ENCODE measurements around the gene DCAF10.

Gene DCAF10

DNA sequence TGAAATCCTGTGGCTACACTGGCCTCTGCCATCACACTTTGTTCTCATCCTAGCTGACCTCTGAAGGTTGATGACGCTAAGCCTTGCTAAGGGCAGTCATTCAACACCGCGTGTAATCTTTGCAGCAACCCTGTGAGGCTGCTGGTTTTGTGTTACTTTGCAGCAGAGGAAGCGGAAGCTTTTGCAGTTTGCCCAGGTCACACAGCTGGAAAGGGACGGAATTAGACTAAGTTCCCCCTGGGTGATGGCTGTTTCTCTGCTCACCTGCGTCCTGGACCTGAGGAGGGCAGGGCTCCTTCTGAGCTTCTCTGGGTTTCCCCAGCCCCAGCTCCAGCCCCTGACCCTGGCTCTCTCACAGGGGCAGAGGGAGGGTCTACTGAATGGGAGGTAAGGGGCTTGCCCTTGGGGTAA lies 110.7 kb downstream of the DCAF10 start:
- no peak for DNase-seq

DNA sequence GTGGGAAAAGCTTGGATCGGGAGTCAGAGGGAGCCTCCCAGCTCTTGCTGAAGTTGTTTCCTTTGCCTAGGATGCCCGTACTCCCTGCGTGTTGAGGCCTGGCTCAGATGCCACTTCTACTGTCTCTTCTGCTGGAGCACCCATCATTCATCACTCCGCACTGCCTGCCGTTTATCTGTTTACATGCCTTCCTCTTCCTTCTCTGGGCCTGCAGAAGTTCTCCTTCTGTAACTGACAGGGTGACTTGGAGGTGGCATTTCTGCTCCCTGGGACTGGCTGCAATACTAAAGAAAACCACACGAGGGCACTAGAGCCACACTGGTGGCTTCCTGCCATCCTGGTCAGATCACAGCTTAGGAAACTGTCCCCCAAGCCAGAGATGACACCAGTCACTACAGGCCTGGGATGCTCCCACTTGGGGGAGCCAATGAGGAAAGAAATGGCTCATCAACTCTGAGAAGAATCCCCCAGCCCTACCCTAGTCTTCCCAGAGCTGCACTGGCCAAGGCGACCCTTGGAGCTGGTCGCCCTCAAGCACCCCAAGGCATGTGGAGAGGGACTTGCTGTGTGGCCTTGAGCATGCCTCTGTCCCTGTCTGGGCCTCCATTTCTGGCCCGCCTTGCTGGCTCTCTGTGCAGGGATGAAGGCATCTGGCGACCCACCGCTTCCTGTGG lies 113.0 kb downstream of the DCAF10 start:
- peak; percentile 72 for DNase-seq

DNA sequence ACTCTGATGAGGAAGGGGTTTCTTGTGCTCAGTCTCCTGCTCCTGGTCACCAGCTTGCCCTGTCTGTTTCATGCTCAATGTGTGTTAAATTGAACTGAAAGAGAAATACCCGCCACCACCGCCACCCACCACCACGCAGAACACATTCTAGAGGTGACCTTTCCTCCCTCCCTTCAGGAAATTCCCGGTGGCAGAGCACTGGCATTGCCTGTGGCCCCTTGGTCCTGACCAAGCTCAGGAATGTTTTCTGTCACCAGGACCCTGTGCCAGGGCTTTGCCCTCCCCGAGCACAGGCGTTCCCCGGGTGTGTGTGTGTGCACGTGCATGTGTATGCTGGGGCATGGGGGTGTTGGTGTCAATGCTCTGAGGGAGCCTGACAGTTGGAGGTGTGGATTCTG lies 113.6 kb downstream of the DCAF10 start:
- no peak for DNase-seq

DNA sequence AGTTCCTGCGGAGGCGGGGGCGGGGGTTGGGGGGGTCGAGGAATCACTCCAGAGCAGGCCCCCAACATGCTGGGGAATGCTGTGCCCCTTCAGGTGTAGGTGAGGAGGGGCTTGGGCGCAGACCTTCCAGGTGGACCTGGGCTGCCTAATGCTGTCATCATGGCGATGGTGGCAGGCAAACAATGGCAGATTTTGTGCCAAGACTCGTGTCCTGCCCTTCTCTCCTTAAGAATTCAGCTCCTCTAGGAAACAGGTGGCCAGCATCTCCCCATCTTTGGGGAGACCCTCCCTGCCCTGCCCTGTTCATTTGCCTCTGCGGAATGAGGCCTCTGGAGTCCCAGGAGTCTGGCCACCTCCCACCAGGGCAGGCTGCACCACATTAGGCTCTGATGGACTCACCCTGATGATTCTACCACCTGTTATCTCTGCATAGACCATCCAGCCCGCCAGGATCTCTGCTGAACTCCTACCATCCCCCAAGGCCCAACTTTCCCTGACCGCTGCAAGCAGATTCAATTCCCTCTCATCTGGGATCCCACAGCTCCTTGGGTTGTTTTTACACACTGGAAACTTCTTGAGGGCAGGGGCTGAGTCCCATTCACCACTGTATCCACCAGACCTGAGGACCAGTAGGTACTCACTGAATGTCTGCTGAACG lies 114.2 kb downstream of the DCAF10 start:
- no peak for DNase-seq

DNA sequence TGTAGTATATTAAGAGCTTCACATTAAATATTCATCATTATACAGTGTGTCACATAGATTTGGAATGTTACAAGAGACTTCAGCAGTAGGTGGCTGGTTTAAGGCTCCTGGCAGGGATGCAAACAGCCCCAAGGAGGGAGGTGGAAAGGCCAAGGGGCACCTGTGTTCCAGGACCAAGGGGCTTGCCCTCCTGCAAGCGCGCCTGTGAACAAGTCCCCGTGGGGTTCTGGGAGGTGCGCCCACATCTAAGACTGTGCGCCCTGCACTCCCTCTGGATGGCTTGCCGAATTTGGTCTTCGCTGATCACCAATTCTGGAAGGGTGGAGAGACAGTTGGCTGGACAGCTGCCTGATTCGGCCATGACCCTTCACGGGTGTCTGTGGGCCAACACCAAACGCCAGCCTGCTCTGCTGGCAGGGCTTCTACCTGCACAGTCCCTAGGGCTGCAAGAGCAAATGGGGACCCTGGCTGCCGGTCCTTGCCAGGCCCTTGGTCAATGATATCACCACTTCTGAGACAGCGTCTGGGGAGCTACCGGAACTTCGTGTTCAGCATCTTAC lies 115.4 kb downstream of the DCAF10 start:
- no peak for DNase-seq

DNA sequence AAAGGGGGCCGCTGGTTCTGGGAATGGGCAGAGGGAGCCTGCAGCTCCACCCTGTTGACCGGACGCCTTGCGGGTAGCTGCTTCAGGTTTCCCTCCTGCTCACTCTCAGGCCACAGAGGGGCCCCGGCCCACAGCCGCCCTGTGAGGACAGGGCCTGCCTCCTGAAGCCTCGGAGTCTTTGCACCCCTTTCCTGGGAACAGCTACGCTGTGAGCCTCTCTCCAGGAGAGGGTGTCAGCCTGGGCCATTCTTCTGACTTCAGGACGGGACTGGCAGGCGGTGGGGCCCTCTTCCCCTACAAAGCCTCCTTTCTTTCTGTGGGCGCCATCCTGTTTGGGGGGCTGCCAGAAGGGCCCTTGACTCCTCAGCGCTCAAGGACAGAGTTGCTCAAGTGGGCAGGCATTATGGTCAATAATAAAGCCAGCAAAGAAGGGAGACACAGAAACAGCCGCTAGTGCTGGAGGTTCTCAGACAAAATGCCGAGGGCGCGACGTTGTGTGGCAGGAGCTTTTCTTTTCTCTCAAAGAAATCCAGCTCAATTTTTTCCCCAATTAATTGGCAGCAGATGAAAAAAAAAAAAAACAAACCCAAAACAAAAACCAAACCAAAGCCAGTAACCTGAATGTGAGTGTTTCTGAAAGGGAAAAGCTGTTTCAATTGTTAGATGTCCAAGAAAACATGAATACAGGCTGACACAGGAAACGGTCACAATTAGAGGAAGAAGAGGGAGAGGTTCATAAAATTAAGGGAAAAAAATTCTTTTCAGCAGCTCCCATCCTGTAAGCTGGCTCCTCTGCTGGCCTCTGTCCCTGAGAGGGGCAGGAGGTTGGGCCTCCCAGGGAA lies 116.1 kb downstream of the DCAF10 start:
- no peak for DNase-seq

Measured in NCI-H2171 treated with DMSO at 0.1 percent for 48 hours (cell line).